ENCODE measurements around the gene LSM4. TPM values are rescaled to one million over a fixed set of nuclear protein-coding genes. Genes with fewer than 3 reads are reported as not detected.
A peak's percentile ranks its signal among the peaks of the same experiment; 100 is the strongest.
"Not testable (repeated sequence)": the region's sequence is repeated elsewhere in the genome, so short reads cannot be mapped to it uniquely, and the experiment has no call there.

Gene LSM4
- total RNA-seq, 2 experiments from 2014 or later = 40.2 to 47.4 TPM

DNA sequence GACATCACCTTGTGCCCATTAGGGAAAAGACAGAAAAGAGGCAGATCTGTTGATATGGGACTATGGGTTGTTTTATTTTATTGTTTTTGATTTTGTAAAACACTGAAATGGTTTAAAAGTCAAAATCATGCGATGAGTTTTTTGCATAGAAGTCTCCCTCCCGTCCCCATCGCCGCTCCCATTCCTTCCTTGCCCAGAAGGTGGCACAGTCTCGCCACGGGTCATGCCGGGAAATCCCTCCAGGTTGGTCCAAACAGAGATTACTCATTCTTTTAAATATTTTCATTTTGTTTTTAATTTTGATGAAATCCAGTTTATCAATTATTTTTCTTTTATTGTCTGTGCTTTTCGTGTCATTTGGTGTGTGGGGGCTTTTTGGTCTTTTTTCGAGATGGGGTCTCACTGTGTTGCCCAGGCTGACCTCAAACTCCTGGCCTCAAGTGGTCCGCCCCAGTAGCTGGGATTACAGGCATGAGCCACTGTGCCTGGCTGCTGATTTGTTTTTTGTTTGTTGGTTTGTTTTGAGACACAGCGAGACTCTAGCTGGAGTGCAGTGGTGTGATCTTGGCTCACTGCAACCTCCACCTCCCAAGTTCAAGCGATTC lies 26.8 kb upstream of the LSM4 start:
- no peak overlapping the region for H3K4me3 Mint-ChIP-seq
- Histone ChIP-seq H3K27ac (ENCODE audit: low read depth in 1 of 2, low read length in 2 of 2) (no peak overlapping the region), H3K4me1 (ENCODE audit: insufficient read depth, low read length) (no peaks in the 10 kb centered on the region), H3K9me3 (ENCODE audit: control insufficient read depth in 1 of 2, insufficient read depth in 1 of 2, low read length in 2 of 2) (no peaks in the 10 kb centered on the region), H3K27me3 (ENCODE audit: control insufficient read depth in 1 of 2, insufficient read depth in 2 of 2, low read length in 2 of 2) (no peaks in the 10 kb centered on the region), H3K4me3 (ENCODE audit: low read length) (no peak overlapping the region), H3K36me3 (ENCODE audit: insufficient read depth, low read length) (peaks cover 11% of the 10 kb centered on the region)
- TF ChIP-seq, protein P1, sequence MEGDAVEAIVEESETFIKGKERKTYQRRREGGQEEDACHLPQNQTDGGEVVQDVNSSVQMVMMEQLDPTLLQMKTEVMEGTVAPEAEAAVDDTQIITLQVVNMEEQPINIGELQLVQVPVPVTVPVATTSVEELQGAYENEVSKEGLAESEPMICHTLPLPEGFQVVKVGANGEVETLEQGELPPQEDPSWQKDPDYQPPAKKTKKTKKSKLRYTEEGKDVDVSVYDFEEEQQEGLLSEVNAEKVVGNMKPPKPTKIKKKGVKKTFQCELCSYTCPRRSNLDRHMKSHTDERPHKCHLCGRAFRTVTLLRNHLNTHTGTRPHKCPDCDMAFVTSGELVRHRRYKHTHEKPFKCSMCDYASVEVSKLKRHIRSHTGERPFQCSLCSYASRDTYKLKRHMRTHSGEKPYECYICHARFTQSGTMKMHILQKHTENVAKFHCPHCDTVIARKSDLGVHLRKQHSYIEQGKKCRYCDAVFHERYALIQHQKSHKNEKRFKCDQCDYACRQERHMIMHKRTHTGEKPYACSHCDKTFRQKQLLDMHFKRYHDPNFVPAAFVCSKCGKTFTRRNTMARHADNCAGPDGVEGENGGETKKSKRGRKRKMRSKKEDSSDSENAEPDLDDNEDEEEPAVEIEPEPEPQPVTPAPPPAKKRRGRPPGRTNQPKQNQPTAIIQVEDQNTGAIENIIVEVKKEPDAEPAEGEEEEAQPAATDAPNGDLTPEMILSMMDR (IDR thresholded peaks at IDR 0.05) = no peak
- DNase-seq (peak in 4 of 14 experiments; percentile 7 to 51 (median 40)), ATAC-seq (ENCODE audit: poor library complexity) (no peak)
- peaks cover 57% of the 10 kb centered on the region for H3K36me3 Mint-ChIP-seq (ENCODE audit: low read depth)
- H3K27me3 Mint-ChIP-seq = no peaks in the 10 kb centered on the region
- ChIA-PET CTCF (interaction anchor here (0.6 kb wide), 1 partner anchor 65 kb away, joined by 5 read pairs; no protein-coding TSS in a partner anchor), POLR2A (no interaction called here)
- intact Hi-C loops (cut with DNase I, micrococcal nuclease) = no loop called here
- no peak overlapping the region for H3K27ac Mint-ChIP-seq
- H3K4me1 Mint-ChIP-seq (ENCODE audit: low read depth) = peaks cover 7% of the 10 kb centered on the region
- no peaks in the 10 kb centered on the region for H3K9me3 Mint-ChIP-seq

DNA sequence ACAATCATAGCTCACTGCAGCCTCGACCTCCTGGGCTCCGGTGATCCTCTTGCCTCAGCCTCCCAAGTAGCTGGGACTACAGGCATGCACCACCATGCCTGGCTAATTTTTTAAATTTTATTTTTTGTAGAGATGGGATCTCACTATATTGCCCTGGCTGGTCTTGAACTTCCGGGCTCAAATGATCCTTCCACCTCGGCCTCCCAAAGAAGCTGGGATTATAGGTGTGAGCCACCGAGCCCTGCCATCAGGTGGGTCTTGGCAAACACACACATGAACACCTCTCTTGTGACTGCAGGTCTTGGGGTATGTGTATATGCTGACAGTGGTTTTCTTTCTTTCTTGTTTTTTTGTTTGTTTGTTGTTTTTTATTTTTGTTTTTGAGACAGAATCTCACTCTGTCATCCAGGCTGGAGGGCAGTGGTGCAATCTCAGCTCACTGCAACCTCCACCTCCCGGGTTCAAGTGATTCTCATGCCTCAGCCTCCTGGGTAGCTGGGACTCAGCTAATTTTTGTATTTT lies 26.0 kb upstream of the LSM4 start:
- H3K9me3 Mint-ChIP-seq; intact Hi-C loops (cut with DNase I, micrococcal nuclease); H3K27me3 Mint-ChIP-seq; POLR2A ChIA-PET; H3K9me3 ChIP-seq (ENCODE audit: control insufficient read depth in 1 of 2, insufficient read depth in 1 of 2, low read length in 2 of 2); DNase-seq; H3K4me1 ChIP-seq (ENCODE audit: insufficient read depth, low read length); H3K27ac Mint-ChIP-seq; H3K27me3 ChIP-seq (ENCODE audit: control insufficient read depth in 1 of 2, insufficient read depth in 2 of 2, low read length in 2 of 2); ATAC-seq (ENCODE audit: poor library complexity); H3K27ac ChIP-seq (ENCODE audit: low read depth in 1 of 2, low read length in 2 of 2); H3K4me3 ChIP-seq (ENCODE audit: low read length); H3K4me1 Mint-ChIP-seq (ENCODE audit: low read depth); H3K4me3 Mint-ChIP-seq: not testable (repeated sequence)
- CTCF ChIA-PET = interaction anchor here (0.6 kb wide), 1 partner anchor 66 kb away, joined by 5 read pairs; no protein-coding TSS in a partner anchor
- H3K36me3 Mint-ChIP-seq (ENCODE audit: low read depth) = peaks cover 61% of the 10 kb centered on the region
- peaks cover 16% of the 10 kb centered on the region for H3K36me3 ChIP-seq (ENCODE audit: insufficient read depth, low read length)

DNA sequence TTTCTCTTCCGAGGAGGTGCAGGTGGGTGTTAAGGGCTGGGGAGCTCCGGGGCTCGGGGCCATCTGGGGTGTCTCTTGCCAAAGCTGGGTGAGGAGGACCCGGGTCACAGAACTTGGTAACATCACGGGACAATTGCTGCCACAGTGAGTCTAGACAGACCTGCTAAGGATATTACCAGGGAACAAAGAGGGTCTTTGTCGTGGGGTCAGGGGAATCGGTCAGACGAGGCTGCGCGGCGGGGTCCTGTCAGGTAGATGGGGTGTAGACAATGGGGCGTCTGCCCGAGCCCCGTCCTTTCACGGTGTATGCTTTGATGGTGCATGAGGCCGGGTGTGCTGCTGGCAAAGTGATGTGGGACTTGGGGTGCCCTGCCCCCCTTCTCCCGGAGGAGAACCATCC lies 25.3 kb upstream of the LSM4 start:
- no peaks in the 10 kb centered on the region for H3K27me3 Mint-ChIP-seq
- CTCF ChIA-PET = no interaction called here
- peaks cover 7% of the 10 kb centered on the region for H3K4me1 Mint-ChIP-seq (ENCODE audit: low read depth)

More for the DNA sequence above, 25.3 kb upstream of the LSM4 start:
- Mint-ChIP-seq H3K36me3 (ENCODE audit: low read depth) (peaks cover 59% of the 10 kb centered on the region), H3K9me3 (no peaks in the 10 kb centered on the region), H3K27ac (no peak overlapping the region), H3K4me3 (no peak overlapping the region)
- Histone ChIP-seq H3K36me3 (ENCODE audit: insufficient read depth, low read length) (peaks cover 18% of the 10 kb centered on the region), H3K4me3 (ENCODE audit: low read length) (no peak overlapping the region), H3K27me3 (ENCODE audit: control insufficient read depth in 1 of 2, insufficient read depth in 2 of 2, low read length in 2 of 2) (no peaks in the 10 kb centered on the region), H3K27ac (ENCODE audit: low read depth in 1 of 2, low read length in 2 of 2) (no peak overlapping the region), H3K4me1 (ENCODE audit: insufficient read depth, low read length) (no peaks in the 10 kb centered on the region), H3K9me3 (ENCODE audit: control insufficient read depth in 1 of 2, insufficient read depth in 1 of 2, low read length in 2 of 2) (no peaks in the 10 kb centered on the region)
- POLR2A ChIA-PET = interaction anchor here (0.6 kb wide), 1 partner anchor 70 kb away, joined by 3 read pairs; no protein-coding TSS in a partner anchor
- DNase-seq (no peak), ATAC-seq (ENCODE audit: poor library complexity) (no peak)
- intact Hi-C loops (cut with DNase I, micrococcal nuclease) = no loop called here
- TF ChIP-seq, protein P1 (IDR thresholded peaks at IDR 0.05) = no peak

All from CD4-positive, alpha-beta T cell (primary cell).